ENCODE measurements around the gene GRAMD1B.

GRAMD1B gene

DNA sequence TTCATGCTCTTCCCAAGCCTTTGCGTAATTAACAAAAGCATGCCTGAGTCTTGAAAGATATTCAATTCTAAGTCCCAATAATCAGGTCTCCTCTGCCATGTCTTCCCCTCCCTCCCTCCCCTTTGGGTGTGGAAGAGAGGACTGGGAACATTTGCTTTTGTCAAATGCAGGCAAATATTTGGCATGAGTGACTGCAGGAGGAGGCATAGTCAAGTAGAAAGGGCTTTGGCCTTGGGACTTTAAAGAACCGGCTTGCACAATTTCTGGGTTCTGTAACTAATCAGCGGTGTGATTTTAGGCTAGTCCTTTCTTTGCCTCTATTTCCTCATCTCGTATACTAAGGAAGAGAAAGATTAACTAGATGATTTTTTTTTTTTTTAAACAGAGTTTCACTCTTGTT, 164.9 kb downstream of the GRAMD1B start:
- DNase-seq, result no peak

DNA sequence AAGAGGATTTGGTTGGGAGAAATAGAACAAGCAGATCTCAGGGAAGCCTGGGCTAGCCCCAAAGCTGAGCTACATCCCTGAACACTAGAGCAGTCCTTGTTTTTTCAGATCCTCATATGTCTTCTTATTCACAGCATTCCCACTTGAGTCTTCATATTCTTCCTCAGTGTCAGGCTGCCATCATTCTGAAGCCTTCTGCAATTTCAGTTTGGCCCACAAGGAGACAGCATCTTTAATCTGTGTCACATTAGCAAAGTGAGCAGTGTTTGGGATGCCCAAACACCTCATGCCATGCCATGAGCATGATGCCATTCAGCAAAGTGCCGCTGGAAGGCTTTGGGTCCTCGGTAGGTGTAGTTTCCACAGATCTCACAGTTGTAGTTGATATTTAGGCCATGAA, 167.8 kb downstream of the GRAMD1B start:
- DNase-seq, result no peak

DNA sequence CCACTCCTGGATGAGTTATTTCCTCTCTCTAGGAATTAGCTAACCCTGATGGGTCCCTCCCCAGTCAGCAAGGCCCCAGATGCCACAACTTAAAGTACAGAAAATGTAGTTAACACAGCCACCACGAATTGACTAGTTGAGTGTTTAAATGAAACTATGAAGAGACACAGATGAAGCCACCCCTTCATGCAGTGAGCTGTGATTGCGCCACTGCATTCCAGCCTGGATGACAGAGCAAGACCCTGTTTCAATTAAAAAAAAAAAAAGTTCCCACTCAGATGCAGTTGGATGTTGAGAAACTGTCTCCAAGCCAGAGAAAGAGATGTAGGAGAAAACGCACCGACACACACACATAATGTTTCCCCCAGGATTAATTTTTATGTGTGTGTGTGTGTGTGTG, 171.1 kb downstream of the GRAMD1B start:
- DNase-seq, result no peak

DNA sequence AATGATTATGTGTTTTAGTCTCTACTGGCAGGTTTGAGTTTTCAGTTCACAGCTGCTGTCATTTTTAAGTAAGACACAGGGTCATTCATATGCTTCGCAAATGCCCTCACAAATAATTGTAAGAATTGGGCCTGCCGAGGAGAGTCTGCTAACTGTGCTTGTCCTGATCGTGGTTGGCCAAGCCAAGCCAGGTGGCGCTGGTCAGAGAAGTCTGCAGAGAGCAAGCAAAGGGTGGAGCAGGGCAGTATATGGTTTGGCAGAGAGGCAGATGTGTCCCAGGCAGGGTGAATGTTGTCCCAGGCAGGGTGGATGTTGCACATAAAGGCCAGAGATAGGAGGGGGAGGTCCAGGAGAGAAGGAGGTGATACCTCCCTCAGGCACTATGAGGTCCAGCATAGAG, 171.7 kb downstream of the GRAMD1B start:
- DNase-seq, result no peak

DNA sequence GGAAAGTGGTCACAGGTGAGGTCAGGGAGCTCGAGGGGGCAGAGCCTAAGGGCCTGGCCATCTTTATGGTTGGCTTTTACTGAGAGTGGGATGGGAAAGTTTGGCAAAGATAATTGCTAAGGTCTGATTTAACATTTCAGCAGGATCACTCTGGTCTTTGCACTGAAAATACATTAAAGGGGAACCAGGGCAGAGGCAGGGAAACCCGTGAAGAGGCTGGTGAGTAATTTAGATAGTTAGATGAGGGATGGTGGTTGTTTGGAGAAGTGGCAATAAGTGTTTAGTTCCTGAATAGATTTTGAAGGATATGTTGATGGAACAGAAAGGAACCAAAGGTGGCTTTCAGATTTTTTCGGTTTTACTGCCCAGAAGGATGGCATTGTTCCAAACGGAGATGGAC, 173.6 kb downstream of the GRAMD1B start:
- no peak for DNase-seq

DNA sequence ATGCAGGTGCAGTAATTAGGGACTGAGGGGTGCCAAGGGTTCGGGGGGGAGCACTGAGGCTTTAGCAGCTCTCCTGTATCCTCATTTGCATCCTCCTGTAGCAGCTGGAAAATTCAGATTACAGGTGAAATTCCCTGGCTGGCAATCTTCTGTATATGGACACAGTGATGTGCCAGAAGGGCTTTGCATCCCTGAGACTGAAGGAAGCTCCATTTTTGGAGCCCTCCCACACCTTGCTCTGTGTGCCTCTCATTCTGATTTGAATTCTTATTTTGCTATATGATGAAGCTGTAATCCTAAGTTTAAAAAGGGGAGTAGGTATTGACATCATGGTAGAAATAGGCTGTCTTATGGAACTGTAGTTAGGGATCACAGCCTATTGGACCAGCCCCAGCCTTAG, 177.7 kb downstream of the GRAMD1B start:
- DNase-seq, result no peak

DNA sequence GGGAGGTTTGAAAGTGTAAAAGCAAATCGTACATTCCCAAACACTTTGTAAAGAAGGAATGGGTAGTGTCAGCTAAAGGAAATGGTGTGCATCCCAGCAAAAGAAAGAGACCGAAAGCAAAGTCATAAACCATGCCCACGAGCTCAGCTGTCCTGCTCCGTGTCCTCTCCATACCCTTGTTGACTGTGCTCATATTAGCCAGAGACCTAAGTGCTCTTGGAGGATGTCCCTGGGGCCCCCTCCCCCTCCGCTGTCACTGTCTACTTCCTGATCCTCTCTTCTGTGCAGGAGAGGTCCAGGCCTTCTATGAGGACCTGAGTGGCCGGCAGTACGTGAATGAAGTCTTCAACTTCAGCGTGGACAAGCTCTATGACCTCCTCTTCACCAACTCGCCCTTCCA, 178.3 kb downstream of the GRAMD1B start:
- DNase-seq, result no peak

DNA sequence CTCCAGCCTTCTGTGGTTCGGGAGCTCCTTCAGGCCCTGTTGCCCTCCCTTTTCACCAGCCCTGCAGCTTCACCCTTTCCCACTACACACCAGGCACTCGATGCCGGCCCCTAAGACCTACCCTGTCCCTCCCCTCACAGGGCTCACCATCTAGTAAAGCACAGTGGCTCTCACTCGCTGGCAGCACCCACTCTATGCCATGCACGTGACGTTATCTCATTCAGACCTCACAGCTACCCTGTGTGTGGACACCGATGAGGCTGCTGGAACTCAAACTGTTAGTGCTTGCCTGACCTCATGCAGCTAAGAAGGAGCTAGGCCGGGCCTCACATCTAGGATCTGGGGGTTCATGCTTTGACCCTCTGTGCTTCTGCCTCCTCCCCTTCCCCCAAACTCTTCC, 178.9 kb downstream of the GRAMD1B start:
- DNase-seq, result no peak

DNA sequence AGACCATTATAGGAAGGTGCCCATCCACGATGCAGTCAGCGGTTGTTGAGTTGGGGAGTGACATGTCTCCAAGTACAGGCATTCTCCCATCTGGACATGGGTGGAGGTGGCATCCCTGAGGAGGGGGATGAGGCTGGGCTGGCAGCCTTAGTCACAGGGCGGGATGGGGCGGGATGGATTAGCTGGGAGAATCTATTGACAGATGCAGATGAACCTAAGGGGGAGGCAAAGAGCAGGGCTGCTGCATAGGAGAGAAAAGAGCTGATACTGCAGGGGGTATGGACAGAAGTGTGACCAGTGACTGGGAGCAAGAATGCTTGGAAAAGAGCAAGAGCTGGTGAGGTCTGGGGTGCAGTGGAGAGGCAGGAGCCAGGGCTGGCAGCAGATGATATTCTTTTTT, 181.6 kb downstream of the GRAMD1B start:
- no peak for DNase-seq

DNA sequence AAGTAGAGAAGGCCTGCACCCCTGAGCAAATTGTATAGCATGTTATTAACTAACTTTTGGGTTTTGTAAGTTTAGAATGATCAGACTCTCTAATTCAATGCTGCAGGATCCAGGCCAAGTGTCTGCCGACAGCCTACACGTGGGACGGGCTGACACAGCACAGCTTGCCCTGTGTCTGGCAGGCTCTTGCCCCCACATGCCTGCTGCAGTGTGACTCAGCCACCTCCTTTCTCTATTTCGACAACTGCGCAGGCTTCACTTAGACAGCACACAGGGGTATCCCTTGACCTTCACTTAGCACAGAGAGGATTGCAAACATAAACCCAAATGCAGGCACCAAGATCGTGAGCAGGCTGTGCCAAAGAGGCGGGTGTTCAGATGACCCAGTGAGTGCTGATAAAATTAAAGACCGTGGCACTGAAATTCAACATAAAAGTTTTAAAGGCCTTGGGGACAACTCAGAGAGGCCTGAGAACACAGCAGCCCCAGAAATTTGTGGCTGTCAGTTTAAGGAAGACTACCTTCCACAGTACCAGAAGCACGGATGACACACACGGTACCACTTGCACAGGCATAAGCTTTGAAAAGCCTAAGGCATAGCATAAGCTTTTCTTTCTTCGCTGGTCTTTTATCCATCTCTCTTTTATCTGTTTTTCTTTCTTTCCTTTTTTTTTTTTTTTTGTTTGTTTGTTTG, 186.6 kb downstream of the GRAMD1B start:
- DNase-seq, result peak; percentile 70

DNA sequence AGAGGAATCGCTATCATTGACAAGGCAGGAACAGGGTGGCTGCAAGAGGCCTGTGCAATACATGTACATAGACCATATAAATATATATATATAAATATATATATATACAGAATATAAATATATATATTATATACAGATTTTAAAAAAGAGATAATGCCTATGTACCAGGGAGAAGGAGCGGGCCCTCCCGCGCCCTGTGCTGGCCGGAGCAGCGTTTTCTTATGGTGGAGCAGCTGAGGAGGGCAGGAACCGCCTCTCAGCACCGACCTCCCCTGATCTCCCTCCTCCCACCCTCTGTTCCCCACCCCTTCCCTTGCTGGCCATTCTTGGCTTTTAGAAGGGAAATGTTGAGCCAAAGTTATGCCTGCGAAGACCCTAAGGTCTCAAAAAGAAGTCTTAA, 192.5 kb downstream of the GRAMD1B start:
- DNase-seq, result no peak

DNA sequence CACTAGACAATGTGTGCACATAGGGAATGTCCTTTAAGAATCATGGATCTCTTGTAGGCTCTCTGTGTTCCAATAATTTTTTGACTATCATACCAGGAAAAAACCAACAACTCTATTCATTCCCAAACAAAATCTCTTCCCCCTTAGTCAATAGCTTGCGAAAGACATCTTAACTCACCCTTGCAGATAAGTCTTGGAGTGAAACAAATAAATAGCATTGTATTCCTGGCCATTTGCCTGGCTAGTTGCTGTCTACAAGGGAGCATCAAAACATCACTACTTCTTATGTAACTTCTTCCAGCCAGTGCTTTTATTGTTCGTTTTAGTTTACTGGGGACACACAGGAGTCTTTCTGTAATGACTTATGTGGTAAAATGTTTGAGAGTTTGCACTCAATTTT, 194.9 kb downstream of the GRAMD1B start:
- no peak for DNase-seq

DNA sequence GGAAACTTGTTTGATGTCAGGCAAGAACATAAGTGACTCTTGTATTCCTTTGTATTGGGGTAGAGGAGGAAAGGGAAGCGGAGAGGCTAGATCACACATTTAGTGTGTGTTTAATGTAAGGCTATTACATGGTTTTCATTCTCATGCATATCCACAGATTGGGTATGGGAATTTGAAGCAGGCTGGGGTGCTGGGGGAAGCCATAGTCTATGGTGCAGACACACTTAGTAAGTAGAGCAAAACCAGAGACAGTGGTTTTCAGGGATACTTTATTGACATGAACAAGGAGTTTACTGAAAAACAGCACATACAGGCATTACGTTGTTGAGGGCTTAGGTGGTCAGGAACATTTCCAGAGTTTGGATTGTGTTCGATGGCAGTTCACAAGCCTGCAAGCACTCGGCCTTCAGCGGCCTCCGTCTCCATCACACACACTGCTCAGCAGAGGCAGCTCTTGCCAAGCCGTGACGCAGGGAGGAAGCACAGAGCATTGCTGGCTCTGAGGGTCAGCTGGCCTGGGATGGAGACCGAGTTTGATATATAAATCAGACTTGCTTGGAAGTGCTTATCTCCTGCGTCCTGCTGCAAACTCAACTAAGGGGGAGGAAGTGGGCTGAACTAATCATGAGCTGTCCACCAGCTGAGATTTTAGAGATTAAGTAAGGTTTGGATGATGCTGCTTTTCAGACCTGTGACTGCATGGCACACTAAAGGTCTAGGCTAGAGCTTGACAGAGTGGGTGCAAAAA, 199.0 kb downstream of the GRAMD1B start:
- DNase-seq, result no peak

DNA sequence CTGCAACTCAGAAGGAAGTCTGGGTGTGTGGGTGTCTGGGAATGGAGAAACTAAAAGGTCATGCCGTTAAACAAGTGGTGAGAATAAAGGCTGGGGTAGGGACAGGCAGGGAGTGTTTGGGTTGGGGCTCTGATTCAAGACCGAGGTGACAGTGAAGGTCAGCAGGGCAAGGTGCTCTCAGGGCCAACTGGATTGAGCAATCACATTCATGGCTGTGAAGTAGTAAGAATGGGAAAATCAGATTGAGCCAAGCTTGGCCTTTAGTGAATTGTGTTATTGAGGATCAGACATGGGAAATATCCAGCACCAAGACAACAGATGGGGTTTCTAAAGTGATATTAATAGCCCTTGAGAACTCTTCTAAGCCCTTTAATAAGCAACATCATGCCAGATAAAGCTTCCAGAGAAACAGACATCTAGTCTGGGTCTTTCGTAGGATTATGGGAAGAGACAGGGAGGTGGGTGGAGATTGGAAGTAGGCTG, 200.1 kb downstream of the GRAMD1B start:
- DNase-seq, result no peak

DNA sequence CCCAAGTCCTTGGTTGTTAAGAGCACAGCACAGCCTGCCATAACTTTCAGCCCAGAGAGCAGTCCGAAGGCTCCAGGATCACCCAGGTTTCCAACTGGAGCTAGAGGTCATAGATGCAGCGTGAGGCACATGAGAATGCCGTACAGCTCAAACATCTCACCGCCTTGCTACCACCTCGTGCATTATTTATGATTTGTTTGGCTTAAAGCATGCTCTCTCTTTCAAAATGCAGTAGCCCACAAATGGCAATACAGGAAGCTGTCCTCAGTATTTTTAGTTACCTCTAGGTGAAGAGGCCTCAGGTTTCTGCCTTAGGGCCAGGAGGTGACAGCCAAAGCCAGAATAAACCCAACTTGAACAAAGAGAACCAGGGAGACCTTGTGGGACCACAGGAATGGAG, 210.0 kb downstream of the GRAMD1B start:
- DNase-seq, result no peak

DNA sequence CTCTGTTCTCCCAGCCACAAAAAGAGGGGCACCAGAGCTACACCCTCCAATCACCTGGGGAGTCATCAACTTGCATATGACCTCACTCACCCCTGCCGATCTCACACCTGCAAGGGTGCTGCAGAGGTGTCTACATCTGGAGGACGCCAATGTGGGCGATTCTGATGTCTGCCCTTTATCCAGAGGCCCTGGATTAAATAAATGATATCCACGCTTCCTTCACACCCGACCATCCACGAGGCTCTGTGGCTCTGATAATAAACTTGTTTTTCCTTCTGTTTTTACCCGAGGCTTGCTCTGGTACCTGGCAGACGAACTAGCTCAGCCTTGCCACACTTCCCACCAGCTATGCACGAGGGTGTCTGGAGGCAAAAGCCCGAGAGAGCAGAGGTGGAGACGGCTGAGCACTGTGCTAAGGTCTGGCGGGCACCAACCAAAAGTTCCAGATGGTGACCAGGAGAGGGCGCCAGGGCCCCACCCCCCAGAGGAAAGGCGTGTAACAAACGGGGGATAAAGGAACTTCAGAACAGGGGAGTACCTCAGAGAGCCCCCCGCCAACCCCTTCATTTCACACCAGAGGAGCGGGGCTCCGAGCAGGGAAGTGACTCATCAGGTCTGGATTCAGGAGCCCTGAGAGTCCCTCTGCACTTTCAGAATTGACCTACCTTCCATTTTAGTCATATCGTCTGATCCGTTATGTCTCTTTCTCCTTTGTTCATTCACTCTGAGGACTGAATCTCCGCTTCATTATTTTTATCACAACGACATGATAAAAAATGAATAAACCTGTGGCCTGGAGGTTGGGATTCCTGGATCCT, 210.8 kb downstream of the GRAMD1B start:
- peak; percentile 77 for DNase-seq

DNA sequence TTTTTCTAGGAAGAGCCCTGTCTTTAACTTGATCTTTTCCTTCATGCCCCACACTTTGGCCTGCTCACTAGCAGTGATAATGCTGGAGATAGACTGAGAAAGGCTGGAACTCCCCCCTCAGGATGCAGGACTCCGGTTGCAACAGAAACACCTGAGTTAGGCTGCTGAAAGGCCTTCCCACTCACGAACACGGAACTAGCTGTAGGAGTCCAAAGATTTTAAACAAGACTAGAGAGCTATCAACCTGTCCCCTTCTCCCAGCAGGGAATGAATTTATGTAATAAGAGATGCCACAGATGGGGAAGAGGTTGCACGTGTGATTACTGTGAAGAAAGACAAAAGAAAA, 211.4 kb downstream of the GRAMD1B start:
- DNase-seq, result no peak

DNA sequence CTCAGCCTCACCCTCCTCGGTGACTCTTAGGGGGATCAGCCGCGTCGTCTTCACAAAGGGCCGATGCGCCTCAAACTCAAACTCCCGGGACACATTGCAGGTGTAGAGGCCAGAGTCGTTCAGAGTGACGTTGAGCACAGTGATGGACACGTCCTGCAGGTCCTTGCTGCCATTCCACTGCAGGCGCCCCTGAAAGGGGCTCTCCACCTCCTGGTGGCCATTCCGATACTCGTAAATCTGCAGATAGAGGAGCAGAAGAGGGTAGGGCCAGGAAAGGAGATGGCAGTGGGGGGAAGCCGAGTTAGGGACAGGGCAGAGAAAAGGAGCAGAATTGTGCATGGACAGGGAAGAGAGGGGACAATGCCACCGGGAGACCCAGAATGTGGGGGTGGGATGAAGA, 212.4 kb downstream of the GRAMD1B start:
- no peak for DNase-seq

DNA sequence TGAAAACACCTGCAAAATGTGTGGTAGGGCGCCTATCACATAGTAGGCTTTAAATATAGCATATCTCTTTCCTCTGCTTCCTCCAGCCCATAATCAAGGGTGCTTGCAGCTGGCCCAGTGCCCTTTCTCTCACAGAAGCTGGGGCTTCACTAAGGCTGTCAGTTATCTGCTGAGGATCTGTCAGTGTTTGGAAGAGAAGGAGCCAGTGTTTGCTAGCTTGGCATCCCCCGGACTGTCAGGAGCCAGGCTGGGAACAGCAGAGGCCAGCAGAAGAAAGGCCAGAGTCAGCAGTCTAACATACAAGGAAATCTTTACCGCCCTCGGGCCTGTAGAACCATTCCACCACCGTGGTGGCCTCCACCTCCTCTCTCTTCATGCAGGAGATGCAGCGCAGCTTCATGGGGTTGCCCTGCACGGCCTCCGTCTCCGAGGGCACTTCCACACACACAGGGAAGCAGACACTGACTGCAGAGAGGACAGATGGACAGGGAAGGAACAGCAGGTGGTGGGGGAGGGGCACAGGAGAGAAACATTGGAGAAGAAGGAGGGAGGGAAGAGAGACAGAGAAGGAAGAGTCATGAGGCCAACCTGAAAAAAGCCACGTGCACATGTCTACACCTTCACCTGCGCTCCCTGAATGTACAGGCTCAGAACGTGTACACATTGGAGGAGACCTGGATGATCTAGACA, 215.4 kb downstream of the GRAMD1B start:
- DNase-seq, result no peak

DNA sequence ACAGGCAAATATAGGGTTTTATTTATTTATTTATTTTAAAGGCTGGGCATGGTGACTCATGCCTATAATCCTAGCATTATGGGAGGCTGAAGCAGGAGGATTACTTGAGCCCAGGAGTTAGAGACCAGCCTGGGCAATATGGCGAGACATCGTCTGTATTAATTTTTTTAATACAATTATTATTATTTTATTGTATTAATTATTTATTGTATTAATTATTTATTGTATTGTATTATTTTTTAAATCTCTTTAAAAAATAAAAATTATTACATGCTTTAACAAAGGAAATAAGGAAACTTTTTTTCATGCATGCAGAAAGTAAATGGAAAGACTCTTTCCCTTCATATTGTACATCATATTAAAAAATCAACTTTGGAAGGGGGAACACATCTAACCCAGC, 220.8 kb downstream of the GRAMD1B start:
- DNase-seq, result no peak

DNA sequence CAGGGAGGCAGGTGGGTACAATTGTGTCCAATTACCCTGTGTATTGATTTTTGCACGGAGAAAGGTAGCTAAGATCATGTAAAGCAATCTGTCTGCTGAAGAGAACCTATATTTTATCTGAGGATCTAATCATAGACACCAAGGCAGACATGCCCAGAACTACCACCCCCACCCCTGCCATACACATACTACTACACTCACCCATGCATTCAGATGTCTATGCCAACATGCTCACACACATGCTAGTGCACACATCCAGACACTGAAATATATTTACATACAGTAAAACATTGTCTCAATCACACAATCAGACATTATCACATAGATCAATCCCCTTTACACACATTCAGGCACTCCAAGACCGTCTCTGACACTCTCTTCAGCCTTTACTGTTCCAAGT, 222.5 kb downstream of the GRAMD1B start:
- DNase-seq, result no peak

DNA sequence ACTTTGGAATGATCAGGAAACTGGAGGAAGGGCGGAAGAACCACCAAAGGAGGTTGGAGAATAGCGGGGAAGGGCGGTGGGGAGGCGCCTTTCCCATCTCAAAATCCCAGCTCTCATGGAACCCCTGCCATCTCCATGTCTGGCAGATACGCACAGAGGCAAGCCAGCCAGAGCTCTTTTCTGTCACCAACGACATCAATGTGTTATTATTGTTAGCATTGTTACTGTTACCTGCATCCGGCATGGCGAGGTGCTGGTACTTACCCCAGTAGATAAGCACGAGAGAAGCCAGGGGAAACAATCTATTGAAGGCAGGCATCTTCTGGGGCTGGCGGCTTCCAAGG, 223.4 kb downstream of the GRAMD1B start:
- no peak for DNase-seq

DNA sequence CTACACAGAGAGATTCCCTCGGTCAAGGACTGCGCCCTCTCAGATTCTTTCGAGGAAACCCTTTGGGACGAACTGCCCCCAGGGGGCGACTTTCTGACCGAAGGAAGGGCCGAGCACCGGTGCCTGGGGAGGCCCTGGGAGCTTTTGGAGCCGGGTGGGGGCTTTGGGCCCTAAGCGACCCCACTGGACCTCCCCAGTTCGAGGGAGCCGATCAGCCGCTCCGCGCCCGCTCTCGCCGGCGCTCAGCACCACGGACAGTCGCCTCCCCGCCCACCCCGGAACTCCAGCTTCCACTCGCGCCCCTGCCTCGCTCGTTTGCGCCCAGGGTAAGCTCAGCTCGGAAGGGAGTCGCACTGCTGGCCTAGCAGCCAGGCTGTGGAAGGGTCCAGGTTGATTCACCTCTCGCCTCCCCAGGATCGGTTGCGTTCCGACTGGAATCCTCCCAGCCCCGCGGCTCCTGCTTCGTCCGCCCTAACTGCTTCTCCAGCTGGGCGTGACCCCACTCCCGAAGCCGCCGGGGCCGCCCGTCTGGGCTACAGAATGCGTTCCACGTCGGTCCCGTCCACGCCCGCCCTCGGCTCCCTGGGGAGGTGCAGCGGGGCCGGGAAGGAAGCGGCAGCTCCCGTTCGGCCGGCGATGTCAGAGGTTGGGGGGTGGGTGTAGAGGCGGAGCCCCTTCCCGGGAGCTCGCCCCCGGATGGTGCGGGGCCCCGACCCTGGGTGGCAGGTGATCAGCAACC, 223.9 kb downstream of the GRAMD1B start:
- peak; percentile 88 for DNase-seq

All from islet precursor cell (in vitro differentiated cells).